C4-2B (cell line): ENCODE results near the gene AHNAK.

Source experiments
- CTCF ChIP-seq: fragments of 450-650 bp; conservative IDR thresholded peaks from 2 replicates; pipeline ENCODE4 v1.5.1; 2017; ENCODE audit warnings: mild to moderate bottlenecking
- ZFX ChIP-seq: fragments of 450-650 bp; IDR thresholded peaks from 2 replicates; pipeline ENCODE4 v1.6.1; 2017

DNA sequence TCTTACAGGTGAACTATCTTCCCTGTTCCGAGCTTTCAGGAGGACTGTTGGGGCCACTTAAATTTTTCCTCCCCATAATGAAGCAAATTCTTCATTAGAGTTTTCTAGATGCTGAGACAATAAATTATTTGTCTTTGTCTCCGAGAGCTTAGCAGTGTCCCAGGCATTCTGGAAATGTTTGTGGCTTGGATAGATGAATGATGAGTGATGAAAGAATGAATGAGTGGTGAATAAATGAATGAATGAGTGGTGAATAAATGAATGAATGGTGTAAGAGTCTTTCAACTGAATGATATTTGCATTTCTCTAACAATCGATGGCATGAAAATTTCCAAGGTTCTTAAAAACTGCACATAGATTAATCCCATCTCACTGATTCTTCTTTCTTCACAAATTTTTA lies 52.8 kb downstream of the AHNAK start:
- TF ChIP-seq CTCF, result no peak
- no peak for TF ChIP-seq ZFX
